ENCODE results near the gene CCDC179. TPM values are rescaled to one million over a fixed set of nuclear protein-coding genes. Genes with fewer than 3 reads are reported as not detected.

CCDC179 gene
- total RNA-seq, 1 donor from 2014 or later: not detected

DNA sequence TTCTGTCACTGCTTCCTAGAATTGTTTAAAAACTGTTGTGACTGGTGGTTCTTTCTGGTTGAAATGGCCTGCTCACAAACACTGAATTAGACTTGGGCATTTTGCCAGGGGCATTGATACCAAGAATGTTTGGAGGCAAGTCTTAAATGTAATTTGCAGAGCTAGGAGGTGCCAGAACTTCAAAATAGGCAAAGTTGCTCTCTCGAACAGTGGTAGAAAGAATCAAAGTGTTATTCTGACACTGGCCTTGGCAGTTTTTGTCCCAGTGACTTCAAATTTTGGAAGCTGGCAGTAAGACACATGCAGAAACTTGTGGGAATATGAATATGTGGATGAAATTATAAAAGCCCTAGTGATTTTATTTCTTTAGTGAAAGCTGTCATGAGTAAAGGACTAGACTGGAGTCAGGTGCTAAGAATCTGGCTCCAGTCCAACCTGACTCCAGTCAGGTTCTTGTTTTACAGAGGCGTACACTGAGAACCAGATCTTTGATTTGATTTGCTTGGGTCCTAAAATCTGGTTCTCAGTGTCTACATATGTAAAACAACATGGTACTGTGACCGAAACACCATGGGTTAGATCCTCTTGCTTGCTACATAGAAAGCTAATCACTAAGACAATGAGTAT lies 51.6 kb downstream of the CCDC179 start:
- DNase-seq (ENCODE audit: low read depth): no peak

DNA sequence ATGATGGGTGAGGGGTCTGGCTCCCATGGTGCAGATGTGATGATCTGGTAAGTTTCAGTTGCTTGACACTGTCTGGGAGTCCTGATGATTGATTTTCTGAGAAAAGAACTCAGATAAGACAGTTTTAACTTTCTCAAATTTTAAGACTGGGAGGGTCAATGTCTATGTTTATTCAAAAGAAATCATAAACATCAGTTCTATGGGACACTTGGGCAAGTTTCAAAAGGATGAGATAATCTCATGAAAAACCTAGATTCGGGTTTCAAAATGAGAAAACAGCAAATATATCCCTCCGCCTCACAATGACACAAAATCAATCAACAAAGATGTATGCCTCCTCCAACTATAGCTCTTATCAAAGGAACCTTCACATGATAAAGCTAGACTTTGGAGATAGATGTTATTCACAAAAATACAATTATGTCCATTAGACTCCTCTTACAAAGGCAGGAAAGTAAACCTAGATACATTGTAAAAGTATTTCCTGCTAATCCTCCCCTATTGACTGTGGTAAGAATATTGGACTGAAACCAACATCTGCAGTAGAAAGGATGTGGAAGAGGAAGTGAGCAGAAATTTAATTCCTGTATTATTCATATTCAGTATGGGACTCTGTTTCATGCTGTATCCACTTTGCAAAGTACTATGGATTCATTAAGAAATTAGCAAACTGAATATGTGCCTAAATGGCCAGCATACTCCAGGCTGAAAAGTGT lies 52.3 kb downstream of the CCDC179 start:
- DNase-seq (ENCODE audit: low read depth): no peak

GRCh38 chr11:22807391-22807790 lies 52.9 kb downstream of the CCDC179 start:
- DNase-seq (ENCODE audit: low read depth): no peak

DNA sequence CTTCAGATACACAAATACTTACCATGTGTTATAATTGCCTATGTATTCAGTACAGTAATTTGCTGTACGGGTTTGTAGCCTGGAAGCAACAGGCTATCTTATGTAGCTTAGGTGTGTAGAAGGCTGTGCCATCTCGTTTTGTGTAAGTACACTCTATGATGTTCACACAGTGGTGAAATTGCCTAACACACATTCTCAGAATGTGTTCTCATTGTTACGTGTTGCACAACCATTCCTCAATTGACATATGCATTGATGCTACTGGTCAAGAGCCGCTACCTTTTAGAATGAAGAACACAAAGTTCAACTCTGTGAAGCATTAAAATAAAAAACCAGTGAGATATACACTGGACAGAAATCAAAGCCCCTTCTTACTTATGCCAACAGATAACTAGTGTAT lies 57.4 kb downstream of the CCDC179 start:
- DNase-seq (ENCODE audit: low read depth): no peak

GRCh38 chr11:22800482-22800881 lies 59.8 kb downstream of the CCDC179 start:
- no peak for DNase-seq (ENCODE audit: low read depth)

DNA sequence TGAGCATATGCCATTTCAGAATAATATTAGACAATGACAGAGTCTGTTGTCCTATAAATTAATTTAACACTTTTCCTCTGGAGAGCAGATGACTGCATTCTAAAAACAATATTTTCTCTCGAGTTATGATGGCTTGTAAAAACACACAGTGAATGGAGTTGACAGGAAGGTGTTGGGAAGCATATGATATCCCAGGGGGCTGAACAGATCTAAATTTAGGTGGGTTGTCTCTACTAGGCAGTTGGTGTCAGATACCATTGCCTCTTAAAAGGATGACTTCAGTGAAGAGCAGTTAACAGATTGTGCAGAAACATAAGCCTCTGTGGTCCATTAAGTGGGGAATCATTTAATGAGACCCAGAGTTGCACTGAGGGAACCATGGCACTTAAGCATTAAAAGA lies 61.4 kb downstream of the CCDC179 start:
- DNase-seq (ENCODE audit: low read depth): no peak

DNA sequence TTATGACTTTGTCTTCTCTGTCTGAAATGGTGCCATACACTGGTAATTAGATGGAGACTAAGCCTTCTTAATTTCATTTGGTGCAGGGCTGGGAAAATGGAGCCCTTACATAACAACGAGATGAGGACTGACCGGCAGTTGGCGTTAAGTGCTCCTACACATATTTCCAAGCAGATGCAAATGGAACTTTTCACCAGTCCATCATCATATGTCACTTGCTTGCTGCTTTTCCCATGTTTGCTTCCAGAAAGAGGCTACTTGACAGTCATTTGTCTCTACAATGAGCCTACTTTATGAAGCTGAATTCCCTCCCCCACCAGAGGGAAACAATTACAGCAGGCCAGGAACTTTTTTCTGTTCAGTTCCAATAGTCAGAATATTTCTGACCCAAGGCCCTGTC lies 63.2 kb downstream of the CCDC179 start:
- DNase-seq (ENCODE audit: low read depth): no peak

Other genes starting within 250 kb of the CCDC179 start
- 4.2 and 5.6 TPM in 2 replicates for gene FANCF, start 234.7 kb downstream of the CCDC179 start, total RNA-seq
- 0.83 and 2.1 TPM in 2 replicates for gene GAS2, start 193.9 kb downstream of the CCDC179 start, total RNA-seq
- gene SVIP, start 30.7 kb downstream of the CCDC179 start, total RNA-seq: 3.3 and 4.9 TPM in 2 replicates

Data from myocyte (in vitro differentiated cells).